HG03565 (cell line): ENCODE results near the gene FLYWCH1.
"Not testable (repeated sequence)": the region's sequence is repeated elsewhere in the genome, so short reads cannot be mapped to it uniquely, and the experiment has no call there.

Experiments used
- ATAC-seq: cut with Tn5 transposase; IDR thresholded peaks from one replicate; pipeline ENCODE4 v1.9.1; 2021; ENCODE audit warnings: mild to moderate bottlenecking, moderate library complexity; ENCODE audit not compliant: unreplicated experiment

FLYWCH1 gene

DNA sequence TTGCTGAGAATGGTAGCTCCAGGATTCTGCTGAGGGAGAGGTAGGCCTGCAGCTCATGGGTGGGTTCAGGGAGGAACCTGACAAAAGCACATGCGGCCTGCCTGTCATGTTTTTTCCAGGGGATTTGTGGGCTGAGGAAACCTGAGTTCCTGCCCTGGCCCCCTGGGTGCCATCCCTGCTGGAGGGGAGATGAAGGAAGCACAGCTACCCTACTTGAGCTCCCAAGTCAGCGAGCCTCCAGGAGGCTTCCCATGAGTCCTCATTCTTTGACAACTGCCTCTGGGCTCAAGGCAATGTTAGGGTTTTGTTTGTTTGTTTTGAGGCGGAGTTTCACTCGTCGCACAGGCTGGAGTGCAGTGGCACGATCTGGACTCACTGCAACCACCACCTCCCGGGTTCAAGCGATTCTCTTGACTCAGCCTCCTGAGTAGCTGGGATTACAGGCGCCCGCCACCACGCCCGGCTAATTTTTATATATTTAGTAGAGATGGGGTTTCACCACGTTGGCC is 12.1 kb upstream of the FLYWCH1 start:
- ATAC-seq = no peak

DNA sequence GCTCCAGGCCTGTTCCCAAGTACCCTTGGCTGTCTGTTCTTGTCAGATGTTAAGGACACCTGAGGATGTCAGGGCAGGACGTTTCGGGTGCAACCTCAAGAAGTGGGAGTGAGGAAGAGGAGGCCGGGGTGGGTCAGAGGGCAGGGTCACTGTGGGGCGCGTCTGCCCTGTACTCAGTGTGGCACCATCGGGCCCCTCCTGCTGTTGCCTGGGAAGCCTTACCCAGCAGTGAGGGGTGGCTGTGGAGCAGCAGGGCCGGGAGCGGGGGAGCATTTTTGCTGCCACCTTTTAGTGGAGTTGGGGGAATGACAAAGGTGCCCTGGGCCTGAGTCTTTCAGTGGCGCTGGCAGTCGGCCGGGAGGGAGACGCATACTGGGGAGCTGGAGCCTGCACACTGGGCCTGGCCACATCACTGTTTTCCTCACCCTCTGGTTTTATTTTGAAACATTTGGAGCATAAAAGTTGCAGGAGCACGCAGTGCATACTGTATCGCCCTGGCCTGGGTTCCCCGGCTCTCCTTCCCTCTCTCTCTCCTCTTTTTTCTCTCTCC is 11.1 kb upstream of the FLYWCH1 start:
- ATAC-seq = no peak

DNA sequence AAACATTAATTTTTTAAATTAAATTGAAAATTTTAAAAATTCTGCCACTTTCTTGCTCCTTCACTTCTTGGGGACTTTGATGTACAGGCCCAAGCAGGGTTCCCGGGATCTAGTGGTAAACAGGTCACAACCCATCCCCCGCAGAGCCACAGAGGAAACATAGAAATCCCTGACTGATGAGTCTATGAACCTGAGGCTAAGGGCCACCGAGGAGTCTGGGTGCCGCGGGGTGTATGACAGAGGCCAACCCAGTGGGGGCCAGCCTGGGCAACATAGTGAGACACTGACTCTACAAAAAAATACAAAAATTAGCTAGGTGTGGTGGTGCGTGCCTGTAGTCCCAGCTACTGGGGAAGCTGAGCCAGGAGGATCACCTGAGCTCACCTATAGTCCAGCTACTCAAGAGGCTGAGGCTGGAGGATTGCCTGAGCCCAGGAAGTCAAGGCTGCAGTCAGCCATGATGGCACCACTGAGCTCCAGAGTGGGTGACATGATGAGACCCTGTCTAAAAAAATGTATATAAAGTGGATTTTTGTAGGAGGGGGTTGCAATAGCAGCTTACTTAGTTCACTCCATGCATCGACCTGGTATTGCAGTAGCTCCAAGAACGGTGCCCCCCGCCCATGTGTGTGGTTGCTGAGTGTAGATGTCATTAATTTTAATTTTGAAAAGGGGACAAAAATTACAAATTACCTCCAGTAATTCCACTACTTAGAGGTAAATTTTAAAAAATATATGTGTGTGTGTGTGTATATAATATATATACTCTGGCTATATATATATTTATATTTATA is 9.2 kb upstream of the FLYWCH1 start:
- ATAC-seq = no peak

DNA sequence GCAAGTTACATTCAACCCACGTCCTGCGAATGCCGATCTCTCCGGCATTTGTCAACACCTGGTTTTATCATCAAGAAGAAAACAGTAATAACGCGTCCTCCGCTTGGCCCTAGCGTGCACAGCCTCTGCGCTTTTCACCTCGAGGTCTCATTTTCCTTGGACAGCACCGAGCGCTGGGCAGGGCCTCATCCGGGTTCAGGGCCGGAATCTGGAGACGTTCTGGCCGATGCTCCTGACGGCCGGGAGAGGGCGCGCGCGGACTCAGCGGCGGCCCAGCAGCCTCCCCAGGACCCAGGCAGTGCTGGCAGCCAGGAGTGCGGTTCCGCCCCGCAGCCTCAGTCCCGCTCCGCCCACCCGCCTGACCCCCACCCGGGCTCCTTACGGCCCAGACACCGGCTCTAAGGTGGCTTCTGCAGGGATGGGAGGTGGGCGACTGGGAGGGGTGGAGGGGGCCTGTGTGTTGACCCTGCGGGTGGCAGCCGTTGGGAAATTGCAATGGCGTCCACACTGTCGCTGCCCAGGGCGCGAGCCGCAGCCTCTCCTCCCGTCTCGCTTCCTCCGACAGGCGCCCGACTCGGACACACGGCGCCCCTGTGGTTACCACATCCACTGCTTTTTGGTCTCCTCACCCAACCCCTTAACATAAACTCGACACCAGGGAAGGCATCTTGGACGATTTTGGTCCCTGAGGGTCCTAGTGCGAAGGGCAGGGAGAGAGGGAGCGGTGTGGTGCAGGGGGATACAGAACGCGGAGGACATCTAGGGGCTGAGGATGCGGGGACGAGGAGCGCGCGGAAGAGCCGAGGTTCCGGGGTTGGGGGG is 7.4 kb upstream of the FLYWCH1 start:
- peak; percentile 33 for ATAC-seq

DNA sequence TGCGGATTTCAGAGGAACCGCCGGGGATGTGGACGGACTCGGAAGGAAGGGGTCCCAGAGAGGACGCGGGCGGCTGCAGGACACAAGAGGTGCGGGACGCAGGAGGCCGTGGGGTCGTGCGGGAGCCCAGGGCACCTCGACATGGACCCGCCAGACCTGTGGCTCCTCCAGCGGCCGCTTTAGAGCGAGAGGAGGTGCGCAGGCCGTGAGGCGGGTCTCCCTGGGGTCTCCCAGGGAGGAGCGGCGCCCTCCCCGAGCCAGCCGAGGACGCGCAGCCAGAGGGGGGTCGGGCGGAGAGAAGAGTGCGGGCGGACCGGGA is 6.8 kb upstream of the FLYWCH1 start:
- ATAC-seq = no peak

DNA sequence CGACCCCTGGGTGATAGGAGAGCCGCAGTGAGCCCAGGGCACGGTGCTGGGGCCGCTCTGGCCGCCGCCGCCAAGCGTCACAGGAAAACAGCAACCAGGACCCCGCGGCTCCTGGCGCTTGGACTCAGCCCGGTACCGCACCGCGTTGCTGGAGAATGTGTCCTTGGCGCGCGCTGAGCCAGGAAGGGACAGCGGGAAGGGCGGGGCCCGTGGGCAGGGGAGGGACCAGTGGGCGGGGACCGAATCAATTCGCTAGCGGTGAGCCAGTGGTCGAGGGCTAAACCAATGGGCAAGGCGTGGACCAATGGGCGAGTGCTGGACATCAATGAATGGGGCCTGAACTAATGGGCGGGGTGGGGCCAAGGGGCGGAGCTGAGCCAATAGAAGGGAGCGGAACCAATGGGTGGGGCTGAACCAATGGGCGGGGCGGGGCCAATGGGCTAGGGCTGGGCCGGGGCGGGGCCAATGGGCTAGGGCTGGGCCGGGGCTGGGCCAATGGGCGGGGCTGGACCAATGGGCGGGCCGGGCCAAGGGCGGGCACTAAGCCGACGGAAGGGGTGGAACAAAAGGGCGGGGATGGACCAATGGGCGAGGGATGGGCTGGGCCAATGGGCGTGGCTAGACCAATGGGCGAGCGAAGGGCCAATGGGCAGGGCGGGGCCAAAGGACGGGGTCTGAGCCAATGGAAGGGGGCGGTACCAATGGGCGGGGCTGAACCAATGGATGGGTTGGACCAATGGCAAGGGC is 6.3 kb upstream of the FLYWCH1 start:
- peak; percentile 56 for ATAC-seq

DNA sequence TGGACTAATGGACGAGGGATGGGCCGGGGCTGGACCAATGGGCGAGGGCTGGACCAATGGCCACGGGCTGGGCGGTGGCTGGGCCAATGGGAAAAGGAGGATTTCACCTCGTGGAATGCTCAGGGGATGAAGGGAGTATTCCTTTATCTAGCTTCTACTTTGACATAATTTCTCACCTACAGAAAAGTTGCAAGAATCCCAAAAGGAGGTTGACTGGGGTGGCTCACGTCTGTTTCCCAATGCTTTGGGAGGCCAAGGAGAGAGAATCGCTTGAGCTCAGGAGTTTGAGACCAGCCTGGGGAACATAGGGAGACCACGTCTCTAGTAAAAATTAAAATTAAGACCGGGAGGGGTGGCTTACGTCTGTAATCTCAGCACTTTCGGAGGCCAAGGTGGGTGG is 5.7 kb upstream of the FLYWCH1 start:
- ATAC-seq = no peak

DNA sequence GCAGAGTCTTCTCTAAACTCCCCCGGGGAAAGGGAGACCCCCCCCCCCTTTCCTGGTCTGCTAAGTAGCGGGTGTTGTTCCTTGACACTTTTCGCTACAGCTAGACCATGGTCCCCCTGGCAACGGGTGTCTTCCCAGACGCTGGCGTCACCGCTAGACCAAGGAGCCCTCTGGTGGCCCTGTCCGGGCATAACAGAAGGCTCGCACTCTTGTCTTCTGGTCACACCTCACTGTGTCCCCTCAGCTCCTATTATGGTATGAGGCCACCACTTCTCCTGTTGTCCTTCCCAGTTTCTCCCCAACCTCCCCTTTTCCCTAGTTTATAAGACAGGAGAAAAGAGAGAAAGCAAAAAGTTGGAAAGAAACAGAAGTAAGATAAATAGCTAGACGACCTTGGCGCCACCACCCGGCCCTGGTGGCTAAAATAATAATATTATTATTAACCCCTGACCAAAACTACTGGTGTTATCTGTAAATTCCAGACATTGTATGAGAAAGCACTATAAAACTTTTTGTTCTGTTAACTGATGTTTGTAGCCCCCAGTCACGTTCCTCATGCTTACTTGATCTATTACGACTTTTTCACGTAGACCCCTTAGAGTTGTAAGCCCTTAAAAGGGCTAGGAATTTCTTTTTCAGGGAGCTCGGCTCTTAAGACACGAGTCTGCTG is 4.5 kb upstream of the FLYWCH1 start:
- not testable (repeated sequence) for ATAC-seq

DNA sequence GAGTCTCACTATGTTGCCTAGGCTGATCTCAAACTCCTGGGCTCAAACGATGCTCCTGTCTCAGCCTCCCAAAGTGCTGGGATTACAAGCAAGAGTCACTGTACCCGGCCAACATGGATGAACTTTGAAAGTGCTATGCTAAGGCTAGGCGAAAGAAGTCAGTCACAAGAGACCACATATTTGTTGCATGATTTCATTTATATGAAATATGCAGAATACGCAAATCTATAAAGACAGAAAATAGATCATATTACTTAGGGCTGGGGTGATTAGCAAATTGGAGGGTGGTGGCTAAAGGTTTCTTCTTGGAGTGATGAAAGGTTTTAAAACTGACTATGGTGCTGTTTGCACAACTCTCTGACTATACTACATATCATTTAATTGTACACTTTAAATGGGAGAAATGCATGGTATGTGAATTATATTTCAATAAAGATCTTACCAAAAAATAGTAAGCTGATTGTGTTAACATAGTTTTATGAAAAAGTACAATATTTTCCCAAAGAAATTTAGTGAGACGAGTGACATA is 1.2 kb upstream of the FLYWCH1 start:
- ATAC-seq = no peak

DNA sequence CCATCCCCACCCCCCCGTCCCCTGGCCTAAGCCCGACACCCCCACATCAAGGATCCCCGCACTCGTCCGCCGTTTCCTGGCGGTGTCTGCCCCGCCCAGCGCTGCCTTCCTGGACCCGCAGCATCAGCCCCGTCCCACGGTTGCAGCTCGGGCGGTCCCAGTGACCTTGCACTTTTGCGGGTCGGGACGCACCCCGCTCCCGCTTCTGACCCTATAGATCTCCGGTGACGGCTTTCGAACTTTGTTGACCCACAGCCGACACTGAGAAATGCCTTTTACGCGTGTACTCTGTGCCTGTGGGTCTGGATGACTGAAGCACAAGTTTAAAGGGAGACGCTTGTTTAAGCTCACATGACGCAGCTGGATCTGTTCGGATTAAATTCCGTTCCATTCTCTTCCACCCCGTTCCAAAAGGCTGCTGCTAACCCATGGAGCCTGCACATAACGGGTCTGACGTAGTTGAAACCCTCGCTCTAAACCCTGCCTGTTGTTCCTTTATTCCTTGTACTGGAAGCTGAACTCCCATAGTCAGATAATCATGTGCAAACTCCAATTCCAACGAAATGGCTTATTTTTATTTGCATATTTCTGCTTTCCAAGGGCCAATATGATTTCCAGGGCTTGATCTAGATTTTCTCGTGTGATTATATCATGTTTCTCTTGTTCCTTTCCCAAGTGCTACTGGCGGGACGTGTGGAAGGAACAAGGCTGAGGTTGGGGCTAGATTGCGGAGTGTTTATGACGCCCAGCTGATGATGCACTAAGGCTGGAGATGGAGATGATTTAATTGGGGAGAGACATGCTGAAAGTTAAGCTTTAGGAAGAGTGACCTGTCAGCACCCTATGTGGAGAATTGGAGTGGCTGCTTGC is 834 bp downstream of the FLYWCH1 start:
- peak; percentile 6 for ATAC-seq

DNA sequence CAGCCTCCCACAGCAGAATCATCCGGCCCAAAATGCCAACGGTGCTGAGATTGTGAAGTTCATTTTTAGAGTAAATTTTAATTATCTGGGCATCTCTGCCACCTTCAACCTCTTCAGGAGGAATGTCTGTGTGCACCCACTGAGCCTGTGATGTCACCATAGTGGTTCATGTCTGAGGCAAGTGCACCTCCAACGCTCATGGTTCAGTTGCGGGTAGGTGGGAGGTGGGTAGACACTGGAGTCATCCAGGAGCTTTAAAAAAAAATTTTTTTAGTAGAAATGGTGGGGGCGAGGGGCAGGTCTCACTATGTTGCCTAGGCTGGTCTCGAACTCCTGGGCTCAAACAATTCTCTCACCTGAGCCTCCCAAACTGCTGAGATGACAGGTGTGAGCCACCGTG is 1.9 kb downstream of the FLYWCH1 start:
- no peak for ATAC-seq

DNA sequence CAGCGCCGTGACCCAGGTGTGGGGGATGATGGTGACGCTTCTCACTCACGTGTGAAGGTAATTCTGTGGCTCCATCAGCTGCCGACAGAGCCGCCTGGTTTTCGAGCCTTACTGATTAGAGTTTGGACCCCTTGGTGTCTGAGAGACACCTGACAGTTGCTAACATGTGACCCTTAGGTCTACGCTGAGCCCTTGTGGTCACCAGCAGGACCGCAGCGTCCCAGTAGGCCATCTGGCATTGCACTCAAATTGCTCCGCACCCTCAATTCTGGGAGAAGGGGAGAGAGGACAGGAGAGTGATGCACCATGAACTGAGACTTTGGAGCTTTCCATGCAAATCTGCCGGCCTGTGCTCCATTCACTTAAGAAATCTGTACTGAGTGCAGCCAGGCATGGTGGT is 2.5 kb downstream of the FLYWCH1 start:
- no peak for ATAC-seq

DNA sequence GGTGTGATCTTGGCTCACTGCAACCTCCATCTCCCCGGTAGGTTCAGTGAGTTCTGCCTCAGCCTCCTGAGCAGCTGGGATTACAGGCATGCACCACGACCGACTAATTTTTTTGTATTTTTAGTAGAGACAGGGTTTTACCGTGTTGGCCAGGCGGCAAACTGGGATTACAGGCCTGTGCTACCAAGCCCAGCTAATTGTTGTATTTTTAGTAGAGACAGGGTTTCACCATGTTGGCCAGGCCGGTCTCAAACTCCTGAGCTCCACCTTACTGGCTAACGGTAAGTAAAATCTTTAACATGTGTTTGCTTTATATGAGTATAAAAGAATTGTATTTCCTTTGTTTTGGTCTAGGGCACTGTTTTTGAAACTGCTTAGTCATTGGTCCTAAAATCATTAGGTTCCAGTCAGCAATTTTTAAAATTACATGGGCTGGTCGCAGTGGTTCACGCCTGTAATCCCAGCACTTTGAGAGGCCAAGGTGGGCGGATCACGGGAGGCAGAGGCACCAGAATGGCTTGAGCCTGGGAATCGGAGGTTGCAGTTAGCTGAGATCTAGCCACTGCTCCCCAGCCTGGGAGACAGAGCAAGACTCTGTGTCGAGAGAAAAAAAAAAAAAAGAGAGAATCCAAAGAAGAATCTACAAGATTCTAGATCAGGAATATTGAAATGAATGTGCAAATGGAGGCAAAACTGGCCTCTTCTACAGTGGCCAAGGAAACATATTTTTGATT is 3.6 kb downstream of the FLYWCH1 start:
- no peak for ATAC-seq

DNA sequence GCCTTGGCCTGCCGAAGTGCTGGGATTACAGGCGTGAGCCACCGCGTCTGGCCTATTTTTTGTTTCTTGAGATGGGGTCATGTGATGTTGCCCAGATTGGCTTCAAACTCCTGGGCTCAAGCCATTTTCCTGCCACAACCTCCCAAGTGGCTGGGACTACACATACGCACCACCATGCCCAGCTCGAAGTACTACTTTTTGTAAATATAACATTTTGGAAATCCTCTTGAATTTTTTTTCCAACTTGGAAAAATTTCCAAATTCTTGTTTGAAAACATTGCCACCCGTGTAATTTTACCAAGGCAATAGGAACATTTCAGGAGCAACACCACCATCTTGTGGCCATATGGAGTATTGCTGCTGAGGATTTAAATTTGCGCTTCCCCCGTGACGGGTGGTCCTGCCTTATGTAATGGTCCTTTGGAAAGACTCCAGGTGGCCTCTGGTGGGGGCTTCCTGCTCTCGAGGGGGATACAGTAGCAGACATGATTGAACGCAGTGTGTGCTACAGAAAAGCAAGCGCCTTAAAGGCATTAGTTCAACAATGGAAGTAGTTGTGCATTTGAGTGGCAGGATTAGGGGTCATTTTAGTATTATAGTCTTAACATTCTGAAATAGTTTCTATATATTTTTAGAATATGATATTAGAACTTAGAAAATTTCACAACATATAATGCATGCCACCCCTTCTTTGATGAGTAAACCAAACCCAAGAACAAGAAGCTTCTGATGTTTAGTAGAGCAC is 8.0 kb downstream of the FLYWCH1 start:
- ATAC-seq = no peak

DNA sequence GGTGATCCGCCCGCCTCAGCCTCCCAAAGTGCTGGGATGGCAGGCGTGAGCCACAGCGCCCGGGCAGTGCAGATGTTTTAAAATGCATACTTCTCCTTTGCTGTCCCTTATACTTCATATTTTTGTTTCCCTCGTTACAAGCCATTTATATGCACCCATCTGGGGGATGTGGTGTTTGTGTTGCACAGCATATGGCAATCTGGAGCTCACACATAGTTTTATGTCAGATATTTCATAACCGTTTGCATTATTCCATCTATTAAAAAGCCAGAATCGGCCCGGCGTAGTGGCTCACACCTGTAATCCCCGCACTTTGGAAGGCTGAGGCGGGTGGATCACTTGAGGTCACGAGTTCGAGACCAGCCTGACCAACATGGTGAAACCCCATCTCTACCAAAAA is 11.8 kb downstream of the FLYWCH1 start:
- no peak for ATAC-seq

DNA sequence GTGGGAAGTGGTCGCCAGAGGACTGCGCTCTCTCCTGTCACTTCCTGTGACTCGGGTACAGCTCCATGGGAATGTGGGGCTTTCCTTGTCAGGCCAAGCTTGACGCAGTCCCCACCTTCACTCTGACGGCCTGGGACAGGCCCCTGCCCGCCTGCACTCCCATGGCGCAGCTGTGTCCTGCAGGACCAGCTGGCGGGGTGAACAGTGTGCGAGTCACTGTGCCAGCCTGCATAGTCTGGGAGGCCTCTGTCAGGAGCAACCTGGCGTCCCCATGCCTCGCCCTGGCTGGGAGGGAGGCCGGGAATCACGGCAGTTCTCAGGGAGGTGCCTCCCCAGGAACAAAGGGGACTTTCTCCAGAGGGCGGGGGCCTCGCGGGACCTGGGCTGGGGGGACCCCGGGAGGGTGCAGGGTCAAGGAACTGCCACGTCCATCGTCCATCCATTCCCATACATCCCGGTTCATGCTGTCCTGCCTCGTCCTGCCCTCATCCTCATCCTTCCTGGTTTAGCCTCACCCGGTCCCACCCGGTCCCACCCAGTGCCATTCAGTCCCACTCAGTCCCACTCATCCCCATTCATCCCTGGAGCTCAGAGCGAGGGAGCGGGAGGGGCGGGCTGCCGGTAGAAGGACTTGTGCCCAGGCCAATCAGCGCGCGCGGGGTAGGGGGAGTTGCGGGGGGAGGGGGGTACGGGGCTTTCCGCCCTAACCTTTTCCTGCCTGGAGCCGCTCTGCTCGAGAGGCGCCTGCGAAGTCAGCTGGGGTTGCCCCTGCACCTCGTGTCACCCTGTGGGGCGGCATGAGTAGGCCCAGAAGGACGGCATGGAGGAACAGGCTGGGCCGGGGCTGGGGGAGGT is 13.4 kb downstream of the FLYWCH1 start:
- no peak for ATAC-seq

DNA sequence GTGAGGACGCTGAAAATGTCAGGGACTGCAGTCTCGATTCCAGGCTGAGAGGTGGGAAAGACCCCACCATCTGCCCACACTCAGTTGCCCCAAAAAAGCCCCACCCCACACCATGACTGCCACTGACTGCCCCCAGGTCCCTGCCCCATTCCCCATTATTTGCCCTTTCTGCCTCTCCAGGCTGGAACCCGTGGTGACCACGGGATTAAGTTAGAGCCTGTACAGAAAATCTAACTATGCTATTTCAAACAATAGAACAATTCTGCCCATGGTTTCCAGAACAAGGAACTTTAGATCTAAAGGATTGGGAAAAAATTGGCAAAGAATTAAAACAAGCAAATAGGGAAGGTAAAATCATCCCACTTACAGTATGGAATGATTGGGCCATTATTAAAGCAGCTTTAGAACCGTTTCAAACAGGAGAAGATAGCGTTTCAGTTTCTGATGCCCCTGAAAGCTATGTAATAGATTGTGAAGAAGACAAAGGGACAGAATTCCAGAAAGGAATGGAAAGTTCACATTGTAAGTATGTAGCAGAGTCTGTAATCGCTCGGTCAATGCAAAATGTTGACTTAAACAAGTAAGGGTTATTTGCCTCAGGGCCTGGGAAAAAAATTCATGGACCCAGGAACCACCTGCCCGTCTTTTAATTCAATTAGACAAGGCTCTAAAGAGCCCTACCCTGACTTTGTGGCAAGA is 14.4 kb downstream of the FLYWCH1 start:
- ATAC-seq = no peak
